D341Med (cell line): Measurements from ENCODE around the gene DRGX.
A peak's percentile ranks its signal among the peaks of the same experiment; 100 is the strongest.

ENCODE experiments used
- DNase-seq: peaks from one replicate; pipeline ENCODE4 v3.0.0; 2012; ENCODE audit warnings: low spot score

DRGX gene

DNA sequence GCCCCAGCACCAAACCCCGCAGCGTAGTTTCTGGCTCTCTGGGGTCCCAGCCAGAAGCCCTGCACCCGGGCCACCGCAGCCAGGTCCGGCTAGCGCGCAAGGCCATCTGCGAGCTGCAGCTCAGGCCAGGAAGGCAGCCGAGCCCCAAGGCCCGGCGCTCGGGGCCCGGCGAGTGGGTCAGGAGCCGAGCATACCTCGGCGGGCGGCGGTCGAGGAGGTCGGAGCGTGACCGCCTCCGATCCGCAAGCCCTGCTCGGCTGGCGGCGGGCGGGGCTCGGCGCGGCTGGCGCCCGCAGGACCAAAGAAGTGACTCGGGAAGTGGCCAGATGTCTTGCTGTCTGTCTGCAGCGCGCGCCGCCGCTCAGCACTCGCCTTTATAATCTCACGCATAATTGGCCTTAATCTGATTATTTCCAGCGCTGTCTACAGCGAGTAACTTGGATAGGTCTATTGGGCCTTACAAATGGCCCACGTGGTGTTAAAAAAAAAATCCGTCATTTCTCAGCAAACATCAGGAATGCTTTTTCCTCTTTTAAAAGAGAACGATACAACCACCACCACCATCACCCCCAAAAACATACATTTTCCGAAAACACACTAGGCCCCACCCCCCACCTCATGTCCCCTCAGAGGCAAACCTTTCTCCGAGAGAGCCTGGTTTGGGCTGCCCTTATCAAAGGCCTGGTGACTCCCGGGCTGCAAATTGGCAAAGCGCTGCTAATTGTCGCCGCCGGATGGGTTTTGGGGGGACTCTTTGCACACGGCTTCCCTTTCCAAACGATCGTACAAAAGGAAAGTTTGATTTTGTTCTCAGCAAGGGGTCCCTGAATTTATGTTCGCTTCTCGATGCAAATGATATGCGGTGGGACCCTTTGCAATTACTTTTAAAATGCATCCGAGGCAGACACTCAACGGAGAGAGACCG lies at the start of gene DRGX:
TSS of gene DRGX (minus strand) at position 349 of the 925 bp plus-strand sequence. CDS start 649 bp downstream, outside the sequence.
- DNase-seq = peak; percentile 90

DNA sequence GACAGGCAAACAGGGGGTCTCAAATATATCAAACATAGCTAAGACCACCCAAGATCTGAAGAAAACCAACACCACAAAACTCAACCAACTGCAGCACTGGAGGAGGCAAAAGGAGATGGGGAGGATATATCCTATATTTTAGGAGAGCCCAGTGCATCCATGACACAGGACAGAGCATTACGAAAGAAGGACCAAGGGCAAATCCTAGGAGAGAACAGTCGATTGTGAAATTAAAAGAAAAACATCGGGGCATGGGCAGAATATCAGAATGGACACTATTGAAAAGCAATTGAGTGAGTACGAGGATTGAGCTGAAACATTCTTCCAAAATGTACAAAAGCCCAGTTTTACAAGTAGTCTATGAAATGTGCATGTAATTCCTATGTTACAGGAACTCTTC lies 48.5 kb upstream of the DRGX start:
- no peak for DNase-seq

DNA sequence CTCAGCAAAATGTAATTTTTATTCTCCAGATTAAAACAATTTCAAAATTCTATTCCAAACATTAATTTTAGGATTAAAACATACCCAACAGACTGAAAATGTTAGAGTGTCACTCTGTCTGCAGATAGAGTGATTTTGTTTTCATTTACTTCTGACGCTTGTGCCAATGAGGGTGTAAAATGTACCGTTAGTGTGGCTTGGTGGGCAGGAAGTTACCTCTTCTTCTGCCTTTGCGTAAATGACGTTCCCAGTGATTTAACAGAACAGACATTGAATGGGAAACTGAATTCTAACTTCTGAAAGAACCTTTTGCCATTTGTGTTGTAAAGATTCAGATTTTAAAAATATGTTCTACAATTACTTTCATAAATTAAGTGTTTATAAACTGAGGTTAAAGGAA lies 47.0 kb upstream of the DRGX start:
- no peak for DNase-seq

DNA sequence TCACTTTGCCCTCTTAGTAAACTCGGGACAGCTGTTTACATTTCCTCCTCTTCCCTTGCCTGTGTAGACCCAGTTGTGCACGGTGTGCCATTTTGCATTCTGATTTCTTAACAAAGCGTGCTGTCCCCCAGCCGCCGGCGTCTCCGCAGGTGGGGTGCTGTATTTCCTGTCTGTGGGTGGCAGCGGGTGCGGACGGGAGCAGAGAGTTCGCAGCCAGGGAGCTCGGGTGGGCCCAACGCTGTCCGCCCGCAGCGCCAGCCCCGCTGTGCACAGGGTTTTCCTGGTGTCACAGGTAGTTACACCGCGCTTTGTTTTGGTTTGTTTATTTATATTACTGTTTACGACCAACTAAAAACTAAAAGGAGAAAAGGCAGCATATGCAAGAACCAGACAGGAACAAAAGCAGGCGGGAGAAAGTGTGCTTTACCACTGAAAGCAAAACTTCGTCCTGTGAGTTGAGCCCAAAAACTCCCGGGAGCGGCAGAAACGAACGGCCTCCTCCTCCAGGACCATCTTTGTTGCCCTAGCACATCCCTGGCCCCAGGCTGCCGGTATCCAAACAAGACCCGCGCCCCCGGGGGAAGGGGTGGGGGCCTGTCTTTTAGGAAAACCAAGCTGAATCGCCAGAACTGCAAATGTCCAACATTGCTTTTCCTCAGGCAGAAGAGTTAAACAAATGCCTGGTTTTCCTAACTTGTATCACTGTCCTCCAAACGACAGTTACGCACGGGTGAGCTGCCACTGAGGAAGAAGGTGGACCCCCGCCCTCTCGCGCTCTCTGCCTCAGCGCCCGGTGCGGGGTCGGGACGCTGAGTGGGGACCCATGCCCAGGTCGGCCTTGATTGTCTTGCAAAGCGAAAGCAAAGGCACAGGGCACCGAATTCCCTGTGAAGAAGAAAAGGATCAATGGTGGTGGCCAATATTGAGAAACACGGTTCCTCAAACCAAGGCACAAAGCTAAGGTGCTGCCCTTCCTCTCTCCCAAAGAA lies 45.9 kb upstream of the DRGX start:
- peak; percentile 31 for DNase-seq

DNA sequence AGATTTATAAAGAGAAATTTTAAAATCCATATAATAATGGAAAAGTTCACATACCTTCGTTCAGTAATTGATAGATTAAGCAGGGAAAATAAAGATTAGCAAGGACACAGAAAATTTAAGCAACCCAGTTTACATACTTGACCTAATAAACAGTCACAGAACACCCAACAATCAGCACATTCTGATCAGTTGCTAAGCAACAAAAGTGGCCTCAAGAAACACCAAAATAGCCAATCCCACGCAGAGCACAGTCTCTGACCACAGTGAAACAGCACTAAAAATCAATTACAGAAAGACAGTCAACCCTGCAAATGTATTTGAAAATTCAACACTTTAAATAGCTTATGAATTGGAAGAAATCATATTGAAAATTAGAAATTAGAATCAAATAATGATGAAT lies 39.3 kb upstream of the DRGX start:
- DNase-seq = no peak

DNA sequence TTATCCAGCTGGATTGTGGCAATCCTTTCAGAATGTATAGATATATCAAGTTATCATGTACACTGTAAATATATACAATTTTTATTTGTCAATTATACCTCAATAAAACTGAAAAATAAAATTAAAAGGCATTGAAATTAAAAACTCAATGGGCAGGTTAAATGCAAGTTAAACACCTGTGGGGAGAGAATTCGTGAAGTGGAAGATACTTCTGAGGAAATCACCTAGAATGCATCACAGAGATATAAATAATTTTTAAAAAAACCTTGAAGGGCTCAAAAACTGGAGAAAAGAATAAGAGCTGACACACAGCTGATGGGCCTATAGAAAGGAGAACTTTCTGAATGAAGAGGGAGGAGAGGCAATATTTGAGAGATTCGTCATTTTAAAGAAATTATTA lies 37.2 kb upstream of the DRGX start:
- no peak for DNase-seq

DNA sequence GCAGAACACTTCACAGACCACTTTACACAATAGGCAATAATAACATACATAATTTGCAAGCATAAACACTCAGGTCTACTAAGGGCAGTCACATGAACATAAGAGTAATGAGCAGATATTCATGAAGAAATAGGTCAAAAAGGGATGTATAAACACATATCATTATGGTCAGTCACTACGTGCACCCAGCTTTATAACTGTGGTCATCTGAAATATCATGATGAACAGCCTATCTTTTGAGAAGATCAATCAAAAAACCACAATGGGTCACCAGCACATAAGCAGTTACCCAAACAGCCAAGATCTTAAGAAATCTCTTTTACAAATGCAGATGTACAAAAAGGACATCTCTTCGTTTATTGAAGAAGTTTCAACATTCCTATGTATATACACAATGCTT lies 35.5 kb upstream of the DRGX start:
- DNase-seq = no peak

DNA sequence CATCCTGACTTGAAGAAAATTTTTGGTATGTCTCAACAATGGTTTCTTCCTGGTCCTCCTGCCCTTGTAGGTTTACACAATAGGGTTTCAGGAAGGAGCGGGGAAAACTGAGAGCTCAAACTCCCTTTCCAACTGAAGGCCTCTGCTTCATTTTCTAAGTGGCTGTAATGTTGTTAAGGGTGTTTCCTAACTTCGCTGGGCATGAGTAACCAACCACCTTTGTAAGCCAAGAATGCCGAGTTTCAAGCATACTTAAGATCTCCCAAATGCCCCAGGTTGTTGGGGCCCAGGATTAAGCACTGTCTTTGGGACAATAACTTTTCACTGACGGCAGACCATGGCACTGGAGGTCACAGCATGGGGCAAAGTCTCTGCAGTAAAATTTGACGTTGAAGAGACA lies 33.6 kb upstream of the DRGX start:
- no peak for DNase-seq

DNA sequence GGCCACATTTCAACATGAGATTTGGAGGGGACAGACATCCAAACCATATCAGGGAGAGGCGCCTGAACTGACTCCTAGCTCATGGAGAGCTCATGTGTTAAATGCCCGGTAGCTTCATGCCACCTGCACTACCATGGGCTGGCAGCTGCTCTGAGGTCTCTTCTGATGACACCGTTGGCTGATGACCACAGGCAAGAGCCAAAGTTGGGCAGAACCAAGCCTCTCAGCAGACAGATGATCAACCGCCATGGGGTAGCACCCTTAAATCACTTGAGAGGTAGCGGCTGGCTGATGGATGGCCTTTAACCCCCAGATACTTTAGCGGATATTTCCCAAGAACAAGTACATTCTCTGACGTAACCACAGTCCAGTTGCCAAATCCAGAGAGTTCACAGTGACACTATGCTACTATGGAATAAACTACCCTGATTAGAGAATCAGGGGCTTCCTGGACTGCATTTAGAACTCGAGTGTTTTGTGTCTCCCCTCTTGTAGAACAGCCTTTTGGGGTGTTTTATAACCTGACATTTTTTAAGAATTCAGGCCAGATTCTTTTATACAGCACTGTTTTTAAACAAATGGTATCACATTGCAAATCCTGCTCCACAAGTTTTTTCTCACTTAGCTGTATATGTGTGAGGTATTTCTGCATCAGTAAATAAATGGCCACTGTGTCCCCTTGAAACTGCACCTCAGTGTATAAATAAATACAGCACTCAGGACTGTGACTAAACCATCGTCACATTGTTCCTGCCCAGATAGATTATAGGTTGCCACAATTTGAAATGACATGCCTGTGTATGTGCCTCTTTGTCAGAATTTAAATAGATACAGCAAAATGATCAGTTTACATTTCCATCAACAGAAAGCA lies 30.8 kb upstream of the DRGX start:
- DNase-seq = no peak

DNA sequence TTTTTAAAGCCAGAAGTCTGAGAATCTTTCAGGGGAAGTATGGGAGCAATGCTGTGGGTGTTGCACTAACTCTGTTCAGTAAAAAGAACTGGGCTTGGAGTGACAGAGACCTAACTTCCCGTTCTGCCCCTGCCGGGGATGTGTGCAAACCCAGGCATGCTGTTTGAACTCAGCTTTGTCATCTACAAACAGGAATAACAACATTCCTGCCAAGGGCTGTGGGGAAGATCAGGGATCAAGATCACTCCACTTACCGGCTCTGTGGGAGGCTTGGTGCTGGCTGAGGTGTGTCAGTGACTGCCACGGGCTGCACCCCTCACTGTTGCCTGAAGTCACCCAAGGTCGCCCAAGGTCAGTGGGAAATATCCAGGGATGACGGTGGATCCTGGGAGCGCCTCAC lies 23.1 kb upstream of the DRGX start:
- no peak for DNase-seq

DNA sequence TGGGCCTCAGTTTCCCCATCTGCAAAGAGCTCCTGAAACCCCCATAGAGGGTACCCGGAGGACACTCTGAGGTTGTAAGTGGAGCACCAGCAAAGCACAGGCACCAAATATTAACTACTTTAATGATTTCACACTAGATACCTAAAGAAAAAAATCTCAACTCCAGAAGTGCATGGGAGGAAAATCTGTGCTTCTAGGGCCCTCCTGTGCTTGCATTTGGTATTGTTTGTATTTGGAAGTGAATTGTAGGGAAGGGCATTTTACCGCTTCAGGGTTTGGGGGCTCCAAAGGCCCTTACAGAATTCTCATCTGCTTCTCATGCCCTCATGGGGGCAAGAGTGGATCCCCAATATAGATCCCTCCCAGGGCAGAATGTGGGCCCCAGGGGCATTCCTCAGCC lies 22.4 kb upstream of the DRGX start:
- DNase-seq = no peak

DNA sequence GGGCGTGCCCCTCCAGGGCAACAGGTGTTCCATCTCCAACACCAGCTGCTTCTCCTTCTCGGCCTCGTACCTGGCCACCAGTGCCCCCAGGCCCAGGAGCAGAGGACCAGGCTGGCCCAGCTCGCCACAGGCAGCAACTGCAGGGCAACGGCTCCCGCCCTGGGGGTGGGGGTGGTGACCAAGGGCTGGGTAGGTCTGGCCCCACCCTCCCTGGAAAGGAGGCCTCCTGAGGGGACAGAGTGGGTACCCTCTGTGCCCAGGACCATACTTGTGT lies 22.1 kb upstream of the DRGX start:
- no peak for DNase-seq

DNA sequence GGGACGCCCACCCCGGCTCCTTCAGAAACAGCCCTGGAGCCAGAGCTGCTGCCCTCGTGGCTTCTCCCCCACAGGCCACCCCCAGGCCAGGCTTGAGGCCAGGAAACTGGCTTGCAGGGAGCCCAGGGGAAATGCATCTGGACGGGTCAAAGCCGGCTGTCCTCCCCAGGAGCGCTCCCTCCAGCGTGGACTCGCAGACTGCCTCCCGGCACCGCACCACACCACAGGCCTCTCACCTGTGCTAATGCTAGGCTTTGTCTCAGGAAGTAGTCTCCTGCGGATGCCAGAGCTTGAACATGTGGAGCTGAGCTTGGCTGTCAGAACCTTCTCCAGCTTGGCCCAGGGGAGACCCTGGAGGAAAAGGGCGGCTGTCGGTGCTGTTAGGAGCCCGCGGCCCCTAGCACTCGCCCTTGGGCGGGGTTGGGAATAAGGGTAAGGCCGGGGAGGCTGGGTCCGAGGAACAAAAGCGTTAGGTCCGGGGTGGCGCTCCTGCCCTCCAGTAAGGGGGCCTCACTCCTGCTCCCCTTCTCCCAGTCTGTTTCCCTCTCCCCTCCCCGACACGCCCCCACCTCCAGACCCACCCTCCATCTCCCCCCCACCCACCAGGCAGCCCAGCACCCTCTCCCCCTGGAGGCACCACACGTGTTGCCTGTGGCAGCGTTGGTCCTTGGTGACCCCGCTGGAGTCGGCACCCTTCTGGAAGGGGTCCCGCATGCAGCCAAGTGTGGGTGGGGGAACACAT lies 21.6 kb upstream of the DRGX start:
- DNase-seq = no peak

DNA sequence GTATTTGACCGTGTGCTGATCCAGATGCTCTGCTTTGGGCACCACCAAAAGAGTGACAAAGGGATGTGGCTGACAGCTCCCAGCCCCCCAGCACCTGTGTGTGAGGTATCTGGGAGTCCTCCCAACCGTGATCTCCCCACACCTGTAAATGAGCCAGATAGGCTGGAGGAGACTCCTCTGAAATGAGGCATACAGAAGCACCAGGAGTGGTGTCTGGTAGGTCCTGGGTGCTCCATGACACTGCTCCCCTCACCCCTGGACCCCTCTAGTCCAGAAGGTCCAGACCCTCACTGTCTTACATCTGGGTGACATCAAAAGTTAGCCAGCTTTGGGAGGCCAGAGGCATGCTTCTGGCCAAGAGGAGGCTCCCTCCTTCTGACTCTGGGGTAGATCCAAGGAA lies 20.0 kb upstream of the DRGX start:
- no peak for DNase-seq

DNA sequence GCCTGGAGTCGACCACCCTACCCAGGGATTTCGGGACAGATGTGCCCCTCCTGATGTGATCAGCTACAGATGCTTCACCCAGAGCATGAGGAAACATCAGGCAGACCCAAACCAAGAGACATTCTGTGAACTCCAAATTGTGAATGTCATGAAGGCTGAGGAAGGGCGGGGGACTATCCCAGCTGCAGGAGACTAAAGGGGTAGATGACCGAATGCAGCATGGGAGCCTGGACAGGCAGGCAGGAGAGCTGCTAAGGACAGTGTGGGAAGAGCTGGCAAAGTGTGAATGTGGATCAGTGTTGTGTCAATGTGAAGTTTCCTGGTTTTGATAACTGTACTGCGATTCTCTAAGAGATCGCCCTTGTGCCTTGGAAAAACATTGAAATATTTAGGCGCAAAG lies 19.2 kb upstream of the DRGX start:
- peak; percentile 14 for DNase-seq

DNA sequence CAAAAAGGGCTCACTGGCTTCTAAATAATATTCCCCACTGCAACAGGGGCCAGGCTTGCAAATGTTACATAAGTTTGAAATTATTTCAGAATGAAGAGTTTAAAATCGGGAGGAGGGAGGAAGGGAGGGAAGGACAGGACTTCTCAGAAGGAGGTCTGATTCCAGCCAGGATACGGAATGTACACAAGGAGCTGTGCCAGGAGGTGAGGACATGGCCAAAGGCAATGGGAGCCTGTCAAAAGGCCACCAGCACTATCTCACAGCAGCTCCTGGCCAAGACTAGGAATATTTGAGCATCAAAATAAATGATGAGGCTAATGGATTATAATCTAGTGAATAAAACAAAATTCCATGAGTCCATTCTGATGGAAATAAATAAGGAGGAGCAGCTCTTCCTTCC lies 18.6 kb upstream of the DRGX start:
- peak; percentile 10 for DNase-seq

DNA sequence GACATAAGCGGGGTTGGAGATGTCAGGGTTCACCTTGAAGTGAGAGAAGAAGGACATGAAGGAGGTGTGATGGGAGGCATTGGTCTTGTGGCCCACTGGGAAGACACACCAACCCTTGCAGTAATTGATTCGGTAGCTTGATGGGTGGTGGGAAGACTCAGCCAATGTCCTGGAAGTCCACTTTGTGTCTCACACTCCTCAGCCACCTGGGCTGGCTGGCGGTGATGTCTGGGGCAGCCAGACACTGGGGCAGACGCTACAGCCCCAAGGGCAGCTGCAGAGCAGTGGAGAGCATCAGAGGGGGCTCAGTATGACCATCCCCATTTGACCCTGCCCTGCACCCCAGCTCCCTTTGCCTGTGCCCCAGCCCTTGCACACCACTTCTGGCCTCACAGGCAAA lies 16.7 kb upstream of the DRGX start:
- no peak for DNase-seq

DNA sequence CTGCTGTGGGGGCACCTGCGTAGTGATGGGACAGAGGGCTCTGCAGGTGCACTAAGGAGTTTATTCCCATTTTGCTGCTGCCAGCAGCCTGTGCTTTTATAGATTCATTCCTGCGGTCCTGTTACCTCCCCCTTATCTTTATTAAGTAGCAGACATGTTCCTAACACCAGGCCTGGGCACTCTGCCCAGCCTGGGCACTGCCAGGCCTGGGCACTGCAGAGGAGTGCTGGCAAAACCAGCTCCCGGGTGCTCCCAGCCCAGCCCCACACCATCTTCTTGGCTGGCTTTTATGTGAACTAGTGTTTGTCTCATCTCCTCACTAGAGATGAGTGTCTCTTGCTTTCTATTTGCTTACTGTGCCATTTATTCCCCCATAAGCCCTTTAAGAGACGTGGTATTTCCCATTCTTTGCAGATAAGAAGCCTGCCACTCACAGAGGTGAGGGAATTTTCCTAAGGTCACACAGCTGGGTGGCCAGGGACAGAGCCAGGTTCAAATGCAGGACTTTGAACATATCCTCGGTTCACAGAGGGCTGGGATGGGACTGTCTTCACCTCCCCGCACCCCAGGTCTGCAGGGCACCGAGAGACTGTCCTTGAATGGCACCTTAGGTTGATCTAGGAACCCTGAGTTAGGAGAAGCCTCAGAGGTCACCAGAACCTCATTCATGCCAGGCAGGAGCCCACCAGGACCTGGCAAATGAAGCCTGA lies 14.6 kb upstream of the DRGX start:
- DNase-seq = no peak

DNA sequence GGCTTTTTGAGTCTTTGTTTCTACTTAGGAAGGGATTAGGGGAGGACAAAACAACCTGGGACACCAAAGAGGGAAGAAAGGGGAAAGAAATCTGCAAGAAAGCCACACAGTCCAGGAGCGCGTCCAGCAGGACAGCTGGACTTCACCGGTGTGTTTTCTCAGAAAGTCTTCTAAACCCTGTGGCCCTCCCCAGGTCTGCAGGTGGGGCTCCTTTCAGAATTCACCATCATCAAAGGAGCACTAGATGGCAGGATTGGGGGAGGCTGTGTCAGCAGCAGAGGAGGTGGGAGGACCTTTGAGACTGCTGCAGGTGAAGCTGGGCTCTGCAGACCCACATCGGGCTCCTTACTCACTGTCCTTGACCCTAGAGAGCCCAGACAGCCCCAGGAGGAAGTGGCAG lies 13.9 kb upstream of the DRGX start:
- DNase-seq = no peak

DNA sequence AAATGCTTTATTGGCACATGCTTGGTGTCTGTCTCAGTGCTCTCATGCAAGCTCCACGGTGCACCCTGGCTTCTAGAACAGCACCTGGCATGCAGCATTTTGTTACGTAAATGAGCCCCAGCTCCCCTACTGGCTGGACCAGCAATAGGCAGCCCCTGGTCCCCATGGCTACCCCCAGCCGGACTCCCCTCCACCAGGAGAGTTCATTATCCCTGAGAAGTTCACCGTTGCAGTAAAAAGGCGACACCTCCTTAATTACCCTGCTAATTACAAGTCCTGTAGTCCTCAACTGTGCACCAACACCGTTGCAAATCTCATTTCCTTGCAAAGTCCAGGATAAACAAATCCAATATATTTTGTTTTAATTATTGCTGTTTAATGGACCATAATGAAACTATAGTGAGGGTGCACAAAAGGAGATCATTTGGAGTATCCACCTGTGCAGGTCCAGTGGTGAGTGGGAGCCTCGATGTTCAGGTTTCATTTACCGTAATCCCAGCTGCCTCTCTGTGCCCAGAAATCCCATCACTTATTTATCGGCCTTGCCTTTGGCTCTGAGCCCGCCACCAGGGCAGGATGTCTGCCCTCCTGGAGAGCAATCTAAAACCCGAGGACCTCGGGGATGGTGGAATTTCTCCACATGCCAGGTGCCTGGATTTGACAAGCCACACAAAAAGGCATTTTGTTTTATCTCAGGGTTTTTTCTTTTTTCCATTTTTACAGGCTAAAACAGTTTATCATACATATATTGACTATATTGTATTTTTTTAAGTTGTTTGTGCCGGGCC lies 12.8 kb upstream of the DRGX start:
- DNase-seq = no peak
